GM06990 (cell line): Measurements from ENCODE around the gene TSPAN2.
"Not testable (repeated sequence)": the region's sequence is repeated elsewhere in the genome, so short reads cannot be mapped to it uniquely, and the experiment has no call there.

ENCODE experiments used
- DNase-seq: peaks from one replicate; pipeline ENCODE4 v3.0.0-alpha.2; 2011; ENCODE audit not compliant: insufficient read length; ENCODE audit errors: extremely low read depth
- H3K27me3 ChIP-seq: replicated peaks from 2 replicates; pipeline ENCODE4 v1.6.0; 2011; ENCODE audit warnings: low read length; ENCODE audit not compliant: control insufficient read depth, insufficient read depth
- H3K36me3 ChIP-seq: 2 replicates; pipeline ENCODE4 v1.5.1; 2011; ENCODE audit warnings: low read length; ENCODE audit not compliant: control insufficient read depth, insufficient read depth
- H3K4me3 ChIP-seq: replicated peaks from 2 replicates; pipeline ENCODE4 v1.5.1; 2011; ENCODE audit warnings: low read depth, mild to moderate bottlenecking, control low read depth, low read length
- TF ChIP-seq, protein P1 (sequence below): IDR thresholded peaks from 2 replicates; pipeline ENCODE4 v1.5.1; 2011; ENCODE audit warnings: low read length, control low read depth, mild to moderate bottlenecking, inconsistent platforms; ENCODE audit not compliant: insufficient read depth, poor library complexity, severe bottlenecking

Gene TSPAN2

DNA sequence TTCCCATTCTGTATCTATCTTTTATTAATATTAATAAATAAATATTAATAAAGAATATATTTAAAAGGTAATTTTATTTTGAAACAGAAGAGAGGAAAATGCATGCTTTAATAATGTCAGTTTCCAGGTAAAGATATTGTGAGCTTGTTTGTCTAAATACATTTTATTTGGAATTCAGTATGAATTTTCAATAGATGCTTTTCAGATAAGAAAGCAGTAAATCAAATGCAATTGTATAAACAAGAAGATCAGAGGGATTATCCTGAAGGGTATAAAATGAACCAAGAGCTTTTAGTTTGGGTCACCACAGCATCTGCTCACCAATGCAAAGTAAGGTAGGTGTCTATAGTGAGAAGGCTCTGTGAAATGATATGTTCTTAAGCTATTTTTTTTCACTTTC is 59.8 kb downstream of the TSPAN2 start, which contains the start of gene TSHB:
TSHB (plus strand) TSS at position 301 of the 400 bp plus-strand sequence. CDS start 3,537 bp downstream, outside the sequence.
- TF ChIP-seq, protein P1, sequence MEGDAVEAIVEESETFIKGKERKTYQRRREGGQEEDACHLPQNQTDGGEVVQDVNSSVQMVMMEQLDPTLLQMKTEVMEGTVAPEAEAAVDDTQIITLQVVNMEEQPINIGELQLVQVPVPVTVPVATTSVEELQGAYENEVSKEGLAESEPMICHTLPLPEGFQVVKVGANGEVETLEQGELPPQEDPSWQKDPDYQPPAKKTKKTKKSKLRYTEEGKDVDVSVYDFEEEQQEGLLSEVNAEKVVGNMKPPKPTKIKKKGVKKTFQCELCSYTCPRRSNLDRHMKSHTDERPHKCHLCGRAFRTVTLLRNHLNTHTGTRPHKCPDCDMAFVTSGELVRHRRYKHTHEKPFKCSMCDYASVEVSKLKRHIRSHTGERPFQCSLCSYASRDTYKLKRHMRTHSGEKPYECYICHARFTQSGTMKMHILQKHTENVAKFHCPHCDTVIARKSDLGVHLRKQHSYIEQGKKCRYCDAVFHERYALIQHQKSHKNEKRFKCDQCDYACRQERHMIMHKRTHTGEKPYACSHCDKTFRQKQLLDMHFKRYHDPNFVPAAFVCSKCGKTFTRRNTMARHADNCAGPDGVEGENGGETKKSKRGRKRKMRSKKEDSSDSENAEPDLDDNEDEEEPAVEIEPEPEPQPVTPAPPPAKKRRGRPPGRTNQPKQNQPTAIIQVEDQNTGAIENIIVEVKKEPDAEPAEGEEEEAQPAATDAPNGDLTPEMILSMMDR = no peak
- no peaks in the 10 kb centered on the region for H3K36me3 ChIP-seq

DNA sequence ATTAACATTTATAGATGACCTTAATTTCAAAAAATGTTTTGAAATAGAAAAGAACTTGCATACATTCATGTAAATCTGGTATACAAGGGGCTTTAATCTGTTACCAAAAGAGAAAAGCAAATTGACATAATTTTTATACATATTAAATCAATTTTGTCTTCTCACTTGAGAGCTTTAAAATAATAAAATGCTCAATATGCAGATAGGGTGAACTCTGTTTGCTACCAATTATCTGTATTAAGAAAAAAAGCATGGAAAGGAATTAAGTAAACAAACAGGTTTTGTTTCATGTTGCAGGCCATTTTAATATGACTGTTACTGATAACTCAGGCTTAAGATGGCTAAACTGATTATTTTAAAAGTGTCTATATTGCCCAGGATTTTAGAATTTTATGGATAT is 65.7 kb downstream of the TSPAN2 start:
- Histone ChIP-seq H3K27me3 (no peaks in the 10 kb centered on the region), H3K4me3 (no peak overlapping the region), H3K36me3 (no peaks in the 10 kb centered on the region)
- TF ChIP-seq, protein P1 = no peak
- DNase-seq = no peak

More for the DNA sequence above, 59.8 kb downstream of the TSPAN2 start, which contains the start of gene TSHB:
- no peak within 1 kb of the TSS for H3K4me3 ChIP-seq
- H3K27me3 ChIP-seq = no peaks in the 10 kb centered on the region
- no peak for DNase-seq

DNA sequence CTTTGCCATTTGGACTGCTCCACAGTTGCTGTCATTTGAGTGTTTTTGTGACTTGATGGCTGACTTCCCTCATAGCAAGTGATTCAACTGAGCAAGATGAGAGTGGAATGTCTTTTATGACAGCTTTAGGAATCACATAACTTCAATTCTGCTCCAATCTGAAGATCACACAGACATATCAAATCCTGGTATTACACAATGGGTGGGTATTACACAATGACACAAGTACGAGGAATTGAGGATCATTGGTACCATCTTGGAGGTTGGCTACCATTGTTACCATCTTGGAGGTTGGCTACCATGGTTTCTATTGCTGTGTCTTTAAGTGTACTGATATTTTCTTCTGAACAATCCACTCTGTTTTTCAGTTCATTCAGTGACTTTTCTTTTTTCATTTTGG is 68.2 kb downstream of the TSPAN2 start:
- TF ChIP-seq, protein P1 = no peak
- H3K4me3 ChIP-seq = no peak overlapping the region
- no peaks in the 10 kb centered on the region for H3K27me3 ChIP-seq
- DNase-seq = no peak
- H3K36me3 ChIP-seq = no peaks in the 10 kb centered on the region

DNA sequence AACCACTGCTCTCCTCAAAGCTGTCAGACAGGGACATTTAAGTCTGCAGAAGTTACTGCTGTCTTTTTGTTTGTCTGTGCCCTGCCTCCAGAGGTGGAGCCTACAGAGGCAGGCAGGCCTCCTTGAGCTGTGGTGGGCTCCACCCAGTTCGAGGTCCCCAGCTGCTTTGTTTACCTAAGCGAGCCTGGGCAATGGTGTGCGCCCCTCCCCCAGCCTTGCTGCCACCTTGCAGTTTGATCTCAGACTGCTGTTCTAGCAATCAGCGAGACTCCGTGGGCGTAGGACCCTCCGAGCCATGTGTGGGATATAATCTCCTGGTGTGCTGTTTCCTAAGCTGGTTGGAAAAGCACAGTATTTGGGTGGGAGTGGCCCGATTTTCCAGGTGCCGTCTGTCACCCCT is 69.8 kb downstream of the TSPAN2 start:
- not testable (repeated sequence) for DNase-seq, H3K27me3 ChIP-seq, H3K36me3 ChIP-seq, H3K4me3 ChIP-seq

DNA sequence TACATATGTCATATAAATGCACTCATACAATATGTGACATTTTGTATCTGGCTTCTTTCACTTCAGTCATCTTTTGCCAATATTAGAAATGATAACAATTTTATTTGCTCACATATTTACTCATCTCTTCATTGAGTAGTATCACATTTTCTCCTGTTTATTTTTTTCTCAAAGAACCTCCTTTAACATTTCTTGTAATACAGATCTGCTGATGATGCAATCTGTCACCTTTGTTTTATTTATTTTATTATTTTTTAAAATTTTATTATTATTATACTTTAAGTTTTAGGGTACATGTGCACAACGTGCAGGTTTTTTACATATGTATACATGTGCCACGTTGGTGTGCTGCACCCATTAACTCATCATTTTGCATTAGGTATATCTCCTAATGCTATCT is 75.5 kb downstream of the TSPAN2 start:
- Histone ChIP-seq H3K36me3 (no peaks in the 10 kb centered on the region), H3K27me3 (no peaks in the 10 kb centered on the region), H3K4me3 (no peak overlapping the region)
- DNase-seq = no peak
- TF ChIP-seq, protein P1 = no peak

DNA sequence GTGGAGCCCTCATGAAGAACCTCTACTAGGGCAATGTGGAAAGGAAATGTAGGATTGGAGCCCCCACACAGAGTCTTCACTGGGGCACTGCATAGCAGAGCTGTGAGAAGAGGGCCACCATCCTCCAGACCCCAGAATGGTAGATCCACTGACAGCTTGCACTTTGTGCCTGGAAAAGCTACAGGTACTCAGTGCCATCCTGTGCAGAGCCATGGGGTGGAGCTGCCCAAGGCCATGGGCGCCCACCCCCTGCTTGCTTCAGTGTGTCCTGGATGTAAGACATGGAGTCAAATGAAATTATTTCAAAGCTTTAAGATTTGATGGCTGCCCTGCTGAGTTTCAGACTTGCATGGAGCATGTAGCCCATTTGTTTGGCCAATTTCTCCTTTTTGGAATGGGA is 76.9 kb downstream of the TSPAN2 start:
- no peak for DNase-seq
- Histone ChIP-seq H3K36me3 (no peaks in the 10 kb centered on the region), H3K27me3 (no peaks in the 10 kb centered on the region), H3K4me3 (no peak overlapping the region)
- TF ChIP-seq, protein P1 = no peak
